ENCODE data around the gene PEX14.

The PEX14 gene

GRCh38 chr1:10652626-10653025 lies 177.9 kb downstream of the PEX14 start:
- no peak for DNase-seq

- DNase-seq, result no peak
These were observed 178.8 kb downstream of the PEX14 start for GRCh38 chr1:10653370-10654125.

DNA sequence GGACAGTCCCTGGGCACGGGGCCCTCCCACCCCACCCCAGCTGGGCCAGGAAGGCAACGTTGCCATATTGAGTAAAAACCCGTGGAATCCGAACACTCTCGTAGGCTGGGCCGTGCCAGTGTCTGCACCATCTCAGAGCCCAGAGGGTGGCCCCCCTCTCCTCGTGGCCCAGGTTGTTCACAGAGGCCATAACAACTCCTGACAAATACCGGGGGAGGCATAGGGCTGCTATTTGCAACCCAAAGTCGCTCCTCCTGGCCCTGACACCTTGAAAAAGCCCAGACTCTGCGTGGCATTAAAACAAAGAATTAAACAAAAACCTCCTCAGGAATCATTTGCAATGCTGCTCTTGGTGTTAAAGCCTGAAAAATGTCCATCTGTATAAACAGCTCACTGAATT lies 180.3 kb downstream of the PEX14 start:
- no peak for DNase-seq

GRCh38 chr1:10656431-10656830 lies 181.7 kb downstream of the PEX14 start:
- no peak for DNase-seq

GRCh38 chr1:10657088-10657847 lies 182.5 kb downstream of the PEX14 start:
- DNase-seq, result no peak

DNA sequence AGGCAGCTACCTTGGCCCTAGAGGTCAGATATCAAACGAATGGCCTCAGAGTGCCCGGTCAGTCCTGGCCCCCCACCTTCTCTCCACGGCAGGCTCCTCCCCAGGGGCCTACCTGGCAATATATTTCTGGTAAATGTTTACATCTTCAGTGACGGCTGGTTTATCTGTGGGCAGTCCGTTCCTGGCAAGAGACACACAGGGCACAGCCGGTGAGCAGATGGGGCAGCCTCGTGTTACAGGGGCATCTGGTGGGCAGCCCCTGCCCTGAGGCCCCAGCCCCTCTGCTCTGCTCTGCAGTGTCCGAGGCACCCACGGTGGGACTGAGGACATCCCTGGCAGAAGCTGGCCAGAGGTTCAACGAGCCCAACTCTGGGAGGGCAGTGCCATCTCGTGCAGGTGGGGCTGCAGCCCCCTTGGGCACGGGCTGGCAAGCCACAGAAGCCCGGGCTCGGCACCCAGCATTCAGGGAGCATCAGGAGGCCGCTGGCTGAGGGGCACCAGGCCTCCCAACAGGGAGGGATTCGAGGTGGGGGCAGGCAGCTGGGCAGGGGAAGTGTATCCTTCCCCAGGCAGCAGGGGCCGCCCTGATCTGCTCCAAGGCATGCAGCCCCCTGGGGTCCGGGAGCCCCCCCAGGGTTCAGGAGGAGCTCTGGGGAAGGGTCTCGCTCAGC lies 183.8 kb downstream of the PEX14 start:
- no peak for DNase-seq

DNA sequence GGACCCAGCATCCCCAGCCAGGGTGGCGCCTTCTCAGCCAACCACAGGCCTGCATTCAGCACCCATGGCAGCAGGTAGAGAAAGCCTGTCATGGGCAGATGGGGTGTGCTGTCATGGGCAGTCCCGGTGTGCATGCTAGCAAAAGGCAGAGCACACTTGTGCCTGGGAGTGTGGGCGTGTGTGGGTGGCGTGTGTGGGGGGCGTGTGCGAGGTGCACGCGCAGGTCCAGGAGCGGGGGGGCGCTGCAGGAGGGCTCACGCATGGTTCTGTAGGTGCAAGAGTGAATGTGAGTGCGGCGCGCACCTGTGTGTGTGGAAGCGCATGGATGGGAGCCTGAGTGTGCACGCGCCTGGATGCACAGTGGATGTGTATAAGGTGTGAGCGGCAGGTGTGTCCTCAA lies 184.5 kb downstream of the PEX14 start:
- DNase-seq, result no peak

GRCh38 chr1:10659646-10660540 lies 185.1 kb downstream of the PEX14 start:
- no peak for DNase-seq

- no peak for DNase-seq
These were observed 186.7 kb downstream of the PEX14 start for GRCh38 chr1:10661453-10661852.

GRCh38 chr1:10662090-10662688 lies 187.4 kb downstream of the PEX14 start:
- no peak for DNase-seq

- no peak for DNase-seq
These were observed 188.3 kb downstream of the PEX14 start for GRCh38 chr1:10662824-10663677.

GRCh38 chr1:10663678-10664035 lies 188.9 kb downstream of the PEX14 start:
- no peak for DNase-seq

GRCh38 chr1:10664251-10664650 lies 189.5 kb downstream of the PEX14 start:
- DNase-seq, result no peak

DNA sequence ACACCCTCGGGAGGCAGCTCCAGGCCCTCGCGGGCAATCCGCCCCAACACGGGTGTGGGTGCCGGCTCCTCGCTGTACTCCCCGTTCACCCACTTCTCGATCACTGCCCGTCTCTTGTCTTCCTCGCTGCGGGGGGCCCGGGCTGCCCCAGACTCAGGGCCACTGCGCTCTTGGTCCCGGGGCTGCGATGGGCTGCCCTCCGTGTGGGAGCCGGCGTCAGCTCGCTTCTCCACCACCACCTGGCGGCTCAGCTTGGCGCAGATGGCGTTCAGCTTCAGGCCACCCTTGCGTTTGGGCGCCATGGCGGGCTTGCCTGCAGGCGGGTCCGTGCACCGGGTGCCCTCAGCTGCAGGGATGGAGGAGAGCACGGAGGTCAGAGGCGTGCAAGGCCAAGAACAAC lies 190.5 kb downstream of the PEX14 start:
- no peak for DNase-seq

DNA sequence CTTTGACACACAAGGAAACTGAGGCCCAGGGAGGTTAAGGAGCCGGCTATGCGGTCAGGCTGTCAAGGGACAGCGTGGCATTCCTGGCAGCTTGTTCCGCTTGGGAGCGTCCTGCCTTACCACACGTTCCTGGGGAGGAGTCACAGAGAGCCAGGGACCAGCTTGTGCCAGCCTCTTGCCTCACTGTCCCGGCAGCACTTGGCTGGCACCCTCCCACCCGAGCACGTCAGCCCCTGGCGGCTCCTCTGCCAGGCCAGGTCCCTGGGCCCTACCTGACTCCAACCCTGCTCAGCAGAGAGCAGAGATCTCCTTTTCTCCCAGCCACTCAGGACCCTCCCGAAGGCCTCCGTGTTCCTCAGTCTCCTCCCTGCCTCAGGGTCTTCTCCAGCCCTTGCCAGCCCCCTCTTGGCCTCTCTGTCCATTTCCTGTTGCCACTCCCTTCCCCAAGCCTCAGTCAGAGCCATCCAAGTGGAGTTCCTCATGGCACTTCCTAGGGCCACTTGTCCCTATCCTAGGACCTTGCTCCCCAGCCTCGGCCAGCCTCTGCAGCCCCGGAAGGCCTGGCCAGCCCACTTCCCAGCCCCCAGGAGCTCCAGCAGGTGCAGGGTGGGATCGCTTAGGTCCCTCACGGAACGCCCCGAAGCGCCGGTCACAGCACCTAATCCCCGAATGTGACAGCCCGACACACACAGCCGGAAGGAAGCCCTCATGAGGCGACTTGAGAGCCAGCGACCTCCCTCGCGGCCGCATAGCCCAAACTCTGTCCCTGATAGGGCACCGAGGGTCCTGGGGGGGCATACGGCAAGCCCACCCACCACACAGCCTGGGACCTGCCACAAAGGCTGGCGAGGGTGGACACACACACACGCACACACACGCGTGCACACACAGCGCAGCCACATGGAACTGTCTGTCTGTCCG lies 191.4 kb downstream of the PEX14 start:
- no peak for DNase-seq

DNA sequence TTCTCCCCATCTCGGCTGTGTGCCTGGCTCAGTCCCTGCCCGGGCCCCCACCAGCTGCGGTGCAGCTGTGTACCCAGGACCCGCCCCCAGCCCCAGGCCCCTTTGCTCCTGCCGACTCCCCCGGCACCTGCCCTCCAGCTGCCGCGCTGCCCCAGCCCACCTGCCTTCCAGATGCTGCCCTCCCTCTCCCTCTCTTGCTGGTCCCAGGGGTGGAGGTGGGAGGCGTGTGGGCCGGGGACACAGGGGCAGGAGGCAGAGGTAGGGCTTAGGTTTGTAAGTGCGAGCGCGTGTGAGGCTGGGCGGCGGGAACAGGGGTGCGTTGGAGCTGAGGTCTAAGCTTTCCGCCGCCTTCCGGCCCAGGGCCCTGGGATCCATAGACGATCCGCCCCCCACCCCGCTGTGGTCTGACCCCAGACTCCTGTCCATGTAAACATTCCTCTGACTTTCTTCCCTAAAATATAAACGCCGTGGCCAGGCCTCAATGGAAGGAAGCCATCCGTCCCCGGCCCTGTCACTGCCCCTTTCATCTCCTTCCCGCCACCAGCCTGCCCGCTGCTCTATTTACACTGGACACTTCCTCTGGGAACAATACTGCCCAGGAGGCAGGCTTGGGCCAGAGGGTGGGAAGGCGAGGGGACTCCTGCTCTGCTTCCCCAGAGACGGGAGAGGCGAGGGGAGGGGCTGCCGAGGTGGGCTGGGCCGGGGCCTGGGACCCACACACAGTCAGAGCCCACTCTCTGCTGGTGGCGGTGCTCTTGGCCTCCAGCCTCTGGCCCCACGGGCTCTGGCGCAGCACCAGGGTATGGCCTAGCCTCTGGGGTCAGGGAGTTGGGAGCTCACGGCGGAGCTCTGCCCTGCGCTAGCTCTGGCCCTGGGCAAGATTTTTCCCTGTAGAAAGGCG lies 193.4 kb downstream of the PEX14 start:
- no peak for DNase-seq

DNA sequence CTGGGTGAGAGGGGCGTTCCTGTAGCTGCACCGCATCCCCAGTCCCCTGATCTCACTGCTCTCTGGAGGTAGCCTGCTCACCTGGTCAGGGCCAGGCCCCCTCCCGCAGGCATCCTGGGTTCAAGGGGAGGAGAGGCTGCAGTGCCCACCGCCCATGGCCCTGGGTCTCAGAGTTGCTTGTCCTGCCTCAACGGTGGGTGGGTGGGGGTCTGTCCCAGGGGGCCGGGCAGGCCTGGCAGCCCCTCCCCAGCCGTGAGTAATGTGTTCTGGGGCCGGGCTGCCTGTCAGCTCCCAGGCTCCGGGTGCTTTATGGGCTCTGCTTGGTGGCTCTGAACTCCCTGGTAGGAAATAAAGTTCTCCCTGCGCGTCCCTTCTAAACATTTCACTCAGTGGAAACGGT lies 194.8 kb downstream of the PEX14 start:
- no peak for DNase-seq

DNA sequence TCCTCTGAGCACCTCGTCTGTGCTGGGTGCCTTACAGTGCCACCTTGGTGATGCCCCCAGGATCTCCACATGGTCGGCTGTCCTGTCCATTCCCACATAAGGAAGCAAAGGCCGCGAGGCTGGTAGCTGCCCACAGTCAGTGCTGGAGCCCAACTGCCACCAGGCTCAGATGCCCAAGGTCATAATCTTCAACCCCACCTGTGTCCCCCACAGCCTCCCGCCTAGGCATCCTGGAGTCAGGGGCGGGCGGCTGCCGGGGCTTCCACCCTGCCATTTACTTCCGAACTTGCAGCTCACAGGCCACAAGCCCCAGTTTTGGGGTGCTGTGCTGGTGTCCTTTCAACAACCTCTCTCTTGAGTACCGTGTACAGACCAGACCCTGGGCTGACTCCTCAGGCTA lies 195.4 kb downstream of the PEX14 start:
- DNase-seq, result no peak

DNA sequence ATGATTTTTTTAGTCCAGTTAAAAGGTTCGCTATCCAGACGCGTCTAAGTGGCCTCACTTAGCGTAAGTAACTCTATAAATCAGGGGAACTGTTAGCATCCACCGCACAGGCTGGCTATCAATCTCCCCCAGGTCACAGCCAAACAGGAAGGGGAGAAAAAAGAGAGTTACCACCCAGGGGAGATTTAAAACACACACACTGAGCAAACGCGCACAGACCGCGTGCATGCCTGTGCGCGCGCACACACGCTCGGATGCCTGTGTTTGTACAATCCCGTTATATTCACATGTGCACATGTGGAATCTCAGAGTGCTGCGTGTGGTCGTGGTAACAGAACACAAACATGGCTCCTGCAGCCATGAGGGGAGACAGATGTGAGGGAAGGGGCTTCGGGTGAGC lies 196.3 kb downstream of the PEX14 start:
- no peak for DNase-seq

Data from GOT3 (cell line).